HepG2 (cell line): Measurements from ENCODE around the gene TMEM238. TPM values are rescaled to one million over a fixed set of nuclear protein-coding genes. Genes with fewer than 3 reads are reported as not detected.
A peak's percentile ranks its signal among the peaks of the same experiment; 100 is the strongest.

Experiments used
- ATAC-seq: fragments of 200-7000 bp; cut with Tn5 transposase; 3 replicates; pipeline ENCODE4 v1.9.1; 2020; ENCODE audit warnings: mild to moderate bottlenecking, moderate library complexity
- BruUV-seq: library from RNA; stranded (reverse); fragments of 400-500 nt; replicated peaks from 2 replicates; lab custom pipeline; 2021; lab: Mats Ljungman, UMichigan
- CTCF ChIA-PET: fragments of 300-600 bp; formaldehyde crosslinking; extraction: SDS; loops from one replicate; lab custom pipeline; 2021; ENCODE audit warnings: low total read pairs, inconsistent platforms, low intra/inter-chr PET ratio; lab: Yijun Ruan, JAX
- POLR2A ChIA-PET: fragments of 350-600 bp; sonication (Branson Sonifier 250); formaldehyde crosslinking; loops from one replicate; lab custom pipeline; 2020; ENCODE audit warnings: antibody characterized with exemption, inconsistent platforms; lab: Yijun Ruan, JAX
- DNase-seq: peaks from one replicate; pipeline ENCODE4 v3.0.0-alpha.2; 2015; ENCODE audit warnings: low spot score
- FAIRE-seq: peaks from 3 replicates; lab custom pipeline; 2011; peaks lifted over from hg19 to GRCh38; lab: Jason Lieb, UNC
- H2AFZ ChIP-seq: one replicate; pipeline ENCODE4 v1.6.1; 2011; ENCODE audit warnings: low read length, inconsistent platforms
- H3K27ac ChIP-seq: fragments of 300-600 bp; 3 replicates; pipeline ENCODE4 v1.8.0; 2011; ENCODE audit warnings: mixed run types, mild to moderate bottlenecking, mixed read lengths, low read length, inconsistent platforms; ENCODE audit not compliant: insufficient read depth; ENCODE audit errors: extremely low read length
- H3K27me3 ChIP-seq, 2 experiments: fragments of 200-600 bp in 1 of 2; 2 replicates in 1 of 2; 3 replicates in 1 of 2; pipeline versions ENCODE4 v1.6.0 to v1.8.0; 2011; ENCODE audit warnings: low read length in 2 of 2, mild to moderate bottlenecking in 2 of 2, moderate library complexity in 2 of 2, inconsistent platforms in 1 of 2; ENCODE audit not compliant: insufficient read depth in 2 of 2, control insufficient read depth in 1 of 2
- H3K36me3 ChIP-seq, 2 experiments: fragments of 200-600 bp in 1 of 2; replicated peaks in 1 of 2; 2 replicates in 1 of 2; 3 replicates in 1 of 2; pipeline versions ENCODE4 v1.5.1 to v1.8.0; 2011; ENCODE audit warnings: low read length in 2 of 2, inconsistent platforms in 1 of 2; ENCODE audit not compliant: insufficient read depth in 2 of 2, control insufficient read depth in 1 of 2
- H3K4me1 ChIP-seq: 2 replicates; pipeline ENCODE4 v1.5.1; 2012; ENCODE audit warnings: low read length, inconsistent platforms; ENCODE audit not compliant: insufficient read depth
- H3K4me2 ChIP-seq: 2 replicates; pipeline ENCODE4 v1.6.0; 2011; ENCODE audit warnings: low read depth, low read length, inconsistent platforms
- H3K4me3 ChIP-seq, 3 experiments: fragments of 200-600 bp in 1 of 3; sonication (generic), shearing (Covaris generic) in 1 of 3; replicated peaks in 1 of 3; 2 replicates each; pipeline ENCODE4 v1.5.1; 2011 to 2016; ENCODE audit warnings: low read length in 3 of 3, inconsistent platforms in 2 of 3, low read depth in 2 of 3, mild to moderate bottlenecking in 2 of 3, control low read depth in 1 of 3, mixed read lengths in 1 of 3; ENCODE audit not compliant: insufficient read depth in 1 of 3
- H3K79me2 ChIP-seq: one replicate; pipeline ENCODE4 v1.6.1; 2011; ENCODE audit warnings: low read length, inconsistent platforms; ENCODE audit not compliant: insufficient read depth
- H3K9ac ChIP-seq: 2 replicates; pipeline ENCODE4 v1.6.0; 2011; ENCODE audit warnings: mild to moderate bottlenecking, low read depth, low read length, inconsistent platforms; ENCODE audit not compliant: insufficient read depth
- H3K9me3 ChIP-seq: 2 replicates; pipeline ENCODE4 v1.5.1; 2012; ENCODE audit warnings: mild to moderate bottlenecking, low read length
- H4K20me1 ChIP-seq: 2 replicates; pipeline ENCODE4 v1.6.0; 2011; ENCODE audit warnings: inconsistent platforms, mild to moderate bottlenecking, low read length, moderate library complexity; ENCODE audit not compliant: insufficient read depth
- CHCHD3 ChIP-seq: sonication (generic); formaldehyde crosslinking; IDR thresholded peaks from 2 replicates; pipeline ENCODE4 v1.8.0; 2022; ENCODE audit warnings: mild to moderate bottlenecking, missing genetic modification reagents, moderate library complexity
- EHMT2 ChIP-seq: fragments of 200-600 bp; sonication (generic); IDR thresholded peaks from 2 replicates; pipeline ENCODE4 v1.7.0; 2017; ENCODE audit warnings: antibody characterized with exemption, low read depth, low read length, borderline replicate concordance
- NRL ChIP-seq: sonication (generic); formaldehyde crosslinking; IDR thresholded peaks from 2 replicates; pipeline ENCODE4 v1.5.0; 2020; ENCODE audit warnings: missing genetic modification reagents, mild to moderate bottlenecking, moderate library complexity, borderline replicate concordance
- PCBP2 ChIP-seq: fragments of 200-400 bp; formaldehyde crosslinking; optimal IDR thresholded peaks from 2 replicates; pipeline ENCODE3; 2018; ENCODE audit warnings: low read length, low read depth; ENCODE audit not compliant: poor library complexity, severe bottlenecking
- POLR2A ChIP-seq, 2 experiments: IDR thresholded peaks; 2 replicates each; pipeline ENCODE4 v1.6.1; 2011; ENCODE audit warnings: low read depth in 2 of 2, low read length in 2 of 2, mild to moderate bottlenecking in 1 of 2, moderate library complexity in 1 of 2; ENCODE audit not compliant: insufficient read depth in 1 of 2
- RBAK ChIP-seq: sonication (generic); formaldehyde crosslinking; IDR thresholded peaks from 2 replicates; pipeline ENCODE4 v1.5.1; 2020; ENCODE audit warnings: mild to moderate bottlenecking, missing genetic modification reagents
- YY1 ChIP-seq: IDR thresholded peaks from 2 replicates; pipeline ENCODE4 v1.6.1; 2011; ENCODE audit warnings: low read length, low read depth, moderate library complexity, mild to moderate bottlenecking; ENCODE audit not compliant: insufficient read depth, insufficient replicate concordance
- ZNF124 ChIP-seq: sonication (generic); formaldehyde crosslinking; IDR thresholded peaks from 2 replicates; pipeline ENCODE4 v1.4.0; 2020; ENCODE audit warnings: missing genetic modification reagents
- ZNF407 ChIP-seq: sonication (generic); formaldehyde crosslinking; IDR thresholded peaks from one replicate; pipeline ENCODE4 v1.5.1; 2020; ENCODE audit warnings: mild to moderate bottlenecking, missing genetic modification reagents; ENCODE audit errors: not compliant biosample characterization
- ZNF431 ChIP-seq: sonication (generic); formaldehyde crosslinking; IDR thresholded peaks from 2 replicates; pipeline ENCODE4 v1.9.0; 2022; ENCODE audit warnings: missing genetic modification reagents, low read depth, mild to moderate bottlenecking, borderline replicate concordance
- ZNF589 ChIP-seq: sonication (generic); formaldehyde crosslinking; conservative IDR thresholded peaks from 2 replicates; pipeline ENCODE4 v1.8.0; 2022; ENCODE audit warnings: mild to moderate bottlenecking, moderate library complexity, missing genetic modification reagents
- ZNF792 ChIP-seq: IDR thresholded peaks from 2 replicates; pipeline ENCODE4 v1.6.1; 2016
- ZNF891 ChIP-seq: sonication (generic); formaldehyde crosslinking; IDR thresholded peaks from 2 replicates; pipeline ENCODE4 v1.5.0; 2020; ENCODE audit warnings: mild to moderate bottlenecking, missing genetic modification reagents
- WGBS: methylation state at CpG from one replicate; pipeline ENCODE4 v1.1.6; 2017; ENCODE audit warnings: low lambda C conversion rate; 5-methylcytosine and 5-hydroxymethylcytosine counted together
- in situ Hi-C: cut with HindIII; loops from 2 replicates; pipeline ENCODE4 v1.10.0; 2017; ENCODE audit warnings: low pct_unique_long_range_greater_than_20kb; ENCODE audit not compliant: extremely low pct_ligation_motif_present
- intact Hi-C: fragments of 100-400 bp; cut with micrococcal nuclease; formaldehyde crosslinking; loops from one replicate; pipeline ENCODE4 v1.10.0; 2022; ENCODE audit not compliant: unreplicated experiment
- polyA plus RNA-seq, 8 experiments: library from polyadenylated mRNA; depleted of rRNA in 3 of 8; stranded (reverse) in 7 of 8; unstranded in 1 of 8; fragments of >200 nt; fragmentation: Illumina TruSeq in 4 of 8; extraction: Trizol in 4 of 8; gene quantifications; 2 replicates each; pipeline versions ENCODE4 v1.2.1 to v1.2.3, GENCODE V29; 2011 to 2016; ENCODE audit warnings: low read depth in 4 of 8, missing spikeins in 1 of 8, mixed read lengths in 1 of 8; ENCODE audit not compliant: insufficient read depth in 1 of 8
- total RNA-seq, 5 experiments: library from RNA; depleted of rRNA; stranded (reverse); fragments of >200 nt; fragmentation: Illumina TruSeq; extraction: Trizol; gene quantifications; 2 replicates each; pipeline ENCODE4 v1.2.3, GENCODE V29; 2016; ENCODE audit warnings: low read depth in 1 of 5

The TMEM238 gene
- total and polyA plus RNA-seq, 2 of the 13 experiments (the other 11 are each of a cell fraction or from before 2014, with no cell fraction given) = not detected

- no peak for TF ChIP-seq ZNF407 (CRISPR knock-in tag)
These were observed 7.9 kb upstream of the TMEM238 start (continued) for GRCh38 chr19:55391702-55392615.

- in situ Hi-C loops (no loop called here), intact Hi-C loops (no loop called here)
- ChIA-PET CTCF (no interaction called here), POLR2A (interaction anchor here (1.3 to 9.7 kb wide), 3 partner anchors 15 to 52 kb away, joined by 3 to 62 read pairs (median 3); partner anchors contain the start of gene UBE2S)
- WGBS = 97% methylated on average over 6 of the region's 12 CpGs
- Histone ChIP-seq H3K27me3 (no peaks in the 10 kb centered on the region; a peak in 1 of 5 replicates), H3K4me3 (no peak overlapping the region), H3K9me3 (no peaks in the 10 kb centered on the region), H3K4me2 (no peak overlapping the region), H3K36me3 (peaks cover 16 to 35% of the 10 kb centered on the region in 2 experiments), H4K20me1 (peaks cover 44% of the 10 kb centered on the region), H3K27ac (no peak overlapping the region), H3K79me2 (peaks cover 22% of the 10 kb centered on the region), H2AFZ (no peak overlapping the region), H3K9ac (no peak overlapping the region), H3K4me1 (peaks cover 55% of the 10 kb centered on the region)
- no TSS peak for BruUV-seq
- DNase-seq (no peak), ATAC-seq (no peak), FAIRE-seq (no peak)
- TF ChIP-seq EHMT2 (no peak), ZNF124 (CRISPR knock-in tag) (no peak), YY1 (no peak), CHCHD3 (CRISPR knock-in tag) (no peak), ZNF589 (CRISPR knock-in tag) (no peak), RBAK (CRISPR knock-in tag) (no peak), ZNF792 (no peak), PCBP2 (no peak), POLR2A (IDR thresholded peaks at IDR 0.05; ENCODE audit: insufficient read depth in 1 of 2, low read depth in 2 of 2, low read length in 2 of 2) (peak in 1 of 2 experiments; percentile 36; a peak in 2 of 4 replicates), ZNF891 (no peak), NRL (CRISPR knock-in tag) (0 out of 2 replicates have a peak, but pooled peaks have one; percentile 26), ZNF431 (CRISPR knock-in tag) (no peak)
These were observed 7.1 kb upstream of the TMEM238 start for GRCh38 chr19:55391191-55391670.
